Measurements from ENCODE around the gene OR10A4. TPM values are rescaled to one million over a fixed set of nuclear protein-coding genes. Genes with fewer than 3 reads are reported as not detected.

Gene OR10A4
- total and polyA plus RNA-seq, 2 of the 4 experiments (the other 2 are of a cell fraction) = not detected

- Histone ChIP-seq H3K4me1 (ENCODE audit: control insufficient read depth, insufficient read depth, low read length) (no peaks in the 10 kb centered on the region), H4K91ac (ENCODE audit: insufficient read depth, low read depth, low read length) (no peak overlapping the region), H3K4me2 (ENCODE audit: low read depth, low read length) (no peak overlapping the region), H2AK9ac (replicated peaks; ENCODE audit: low read depth, low read length, poor library complexity) (no peak overlapping the region), H2AK5ac (ENCODE audit: low read depth, low read length) (no peak overlapping the region), H3K4me3 (ENCODE audit: insufficient read depth, low read depth, low read length) (no peak overlapping the region), H3K79me1 (ENCODE audit: low read depth in 1 of 2, low read length in 2 of 2) (no peaks in the 10 kb centered on the region), H2BK5ac (ENCODE audit: low read depth, low read length, poor library complexity, severe bottlenecking) (no peak overlapping the region), H3K9me1 (ENCODE audit: insufficient read depth, low read length) (no peaks in the 10 kb centered on the region), H3K9me3 (ENCODE audit: control insufficient read depth, insufficient read depth, low read length) (no peaks in the 10 kb centered on the region), H4K5ac (ENCODE audit: low read depth, low read length) (no peak overlapping the region), H2BK120ac (ENCODE audit: low read depth, low read length) (no peak overlapping the region), H2BK20ac (ENCODE audit: low read depth, low read length) (no peak overlapping the region), H2AFZ (replicated peaks; ENCODE audit: low read length, poor library complexity) (no peak overlapping the region), H3K4ac (ENCODE audit: low read depth, low read length) (no peak overlapping the region), H4K8ac (ENCODE audit: low read depth in 2 of 2, low read length in 2 of 2) (no peak overlapping the region), H3K14ac (replicated peaks; ENCODE audit: low read depth, low read length) (no peak overlapping the region), H3K56ac (ENCODE audit: extremely low read depth, insufficient read depth, low read length) (no peak overlapping the region), H3K27me3 (ENCODE audit: control insufficient read depth, insufficient read depth, low read length) (no peaks in the 10 kb centered on the region), H3K23ac (ENCODE audit: low read depth, low read length) (no peak overlapping the region), H3K9ac (ENCODE audit: low read depth, low read length) (no peak overlapping the region), H3K18ac (ENCODE audit: low read depth, low read length) (no peak overlapping the region), H3K27ac (ENCODE audit: insufficient read depth, low read length) (no peak overlapping the region), H3K36me3 (ENCODE audit: control insufficient read depth, insufficient read depth, low read length) (no peaks in the 10 kb centered on the region), H4K20me1 (ENCODE audit: insufficient read depth, low read length) (no peaks in the 10 kb centered on the region), H2BK15ac (ENCODE audit: low read depth, low read length) (no peak overlapping the region)
- intact Hi-C loops (cut with micrococcal nuclease) (no loop called here), dilution Hi-C loops (cut with HindIII; ENCODE audit: low sequenced_read_pairs, unreplicated experiment) (no loop called here), in situ Hi-C loops (cut with MboI; ENCODE audit: low sequenced_read_pairs) (no loop called here)
- TF ChIP-seq, protein P1, sequence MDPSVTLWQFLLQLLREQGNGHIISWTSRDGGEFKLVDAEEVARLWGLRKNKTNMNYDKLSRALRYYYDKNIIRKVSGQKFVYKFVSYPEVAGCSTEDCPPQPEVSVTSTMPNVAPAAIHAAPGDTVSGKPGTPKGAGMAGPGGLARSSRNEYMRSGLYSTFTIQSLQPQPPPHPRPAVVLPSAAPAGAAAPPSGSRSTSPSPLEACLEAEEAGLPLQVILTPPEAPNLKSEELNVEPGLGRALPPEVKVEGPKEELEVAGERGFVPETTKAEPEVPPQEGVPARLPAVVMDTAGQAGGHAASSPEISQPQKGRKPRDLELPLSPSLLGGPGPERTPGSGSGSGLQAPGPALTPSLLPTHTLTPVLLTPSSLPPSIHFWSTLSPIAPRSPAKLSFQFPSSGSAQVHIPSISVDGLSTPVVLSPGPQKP (IDR thresholded peaks at IDR 0.05; ENCODE audit: borderline replicate concordance, low read depth, low read length) = no peak
- TF ChIP-seq FOS (IDR thresholded peaks at IDR 0.05; ENCODE audit: low read depth, low read length) (no peak), RFX5 (IDR thresholded peaks at IDR 0.05; ENCODE audit: low read depth, low read length) (no peak), CHD1 (IDR thresholded peaks at IDR 0.05; ENCODE audit: low read depth, low read length) (no peak), CEBPB (IDR thresholded peaks at IDR 0.05; ENCODE audit: low read depth, low read length) (no peak), MAFK (IDR thresholded peaks at IDR 0.05; ENCODE audit: low read depth, low read length) (no peak), NFE2L2 (IDR thresholded peaks at IDR 0.05; ENCODE audit: low read depth, low read length) (no peak), MAZ (IDR thresholded peaks at IDR 0.05; ENCODE audit: borderline replicate concordance, low read depth, low read length) (no peak), SMC3 (IDR thresholded peaks at IDR 0.05; ENCODE audit: low read depth, low read length) (no peak)
- TF ChIP-seq, protein P2, sequence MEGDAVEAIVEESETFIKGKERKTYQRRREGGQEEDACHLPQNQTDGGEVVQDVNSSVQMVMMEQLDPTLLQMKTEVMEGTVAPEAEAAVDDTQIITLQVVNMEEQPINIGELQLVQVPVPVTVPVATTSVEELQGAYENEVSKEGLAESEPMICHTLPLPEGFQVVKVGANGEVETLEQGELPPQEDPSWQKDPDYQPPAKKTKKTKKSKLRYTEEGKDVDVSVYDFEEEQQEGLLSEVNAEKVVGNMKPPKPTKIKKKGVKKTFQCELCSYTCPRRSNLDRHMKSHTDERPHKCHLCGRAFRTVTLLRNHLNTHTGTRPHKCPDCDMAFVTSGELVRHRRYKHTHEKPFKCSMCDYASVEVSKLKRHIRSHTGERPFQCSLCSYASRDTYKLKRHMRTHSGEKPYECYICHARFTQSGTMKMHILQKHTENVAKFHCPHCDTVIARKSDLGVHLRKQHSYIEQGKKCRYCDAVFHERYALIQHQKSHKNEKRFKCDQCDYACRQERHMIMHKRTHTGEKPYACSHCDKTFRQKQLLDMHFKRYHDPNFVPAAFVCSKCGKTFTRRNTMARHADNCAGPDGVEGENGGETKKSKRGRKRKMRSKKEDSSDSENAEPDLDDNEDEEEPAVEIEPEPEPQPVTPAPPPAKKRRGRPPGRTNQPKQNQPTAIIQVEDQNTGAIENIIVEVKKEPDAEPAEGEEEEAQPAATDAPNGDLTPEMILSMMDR (conservative IDR thresholded peaks at IDR 0.05; ENCODE audit: low read depth, low read length) = no peak
- TF ChIP-seq, protein P3, sequence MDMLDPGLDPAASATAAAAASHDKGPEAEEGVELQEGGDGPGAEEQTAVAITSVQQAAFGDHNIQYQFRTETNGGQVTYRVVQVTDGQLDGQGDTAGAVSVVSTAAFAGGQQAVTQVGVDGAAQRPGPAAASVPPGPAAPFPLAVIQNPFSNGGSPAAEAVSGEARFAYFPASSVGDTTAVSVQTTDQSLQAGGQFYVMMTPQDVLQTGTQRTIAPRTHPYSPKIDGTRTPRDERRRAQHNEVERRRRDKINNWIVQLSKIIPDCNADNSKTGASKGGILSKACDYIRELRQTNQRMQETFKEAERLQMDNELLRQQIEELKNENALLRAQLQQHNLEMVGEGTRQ (IDR thresholded peaks at IDR 0.05; ENCODE audit: low read depth, low read length) = no peak
- POLR2A ChIA-PET (ENCODE audit: unreplicated experiment) = no interaction called here
- ATAC-seq (ENCODE audit: low read depth) = no peak
- no TSS peak for BruUV-seq (replicated peaks)
- DNase-seq = no peak
- CTCF ChIA-PET = no interaction called here
Measured at GRCh38 chr11:6841694-6842093, 34.7 kb upstream of the OR10A4 start.

Data from IMR-90 (cell line).